Activated T-cell treated with anti-CD3 and anti-CD28 coated beads, Interleukin-2, amount 50 U/mL, for 72 hours (primary cell): Measurements from ENCODE around the gene MST1. TPM values are rescaled to one million over a fixed set of nuclear protein-coding genes. Genes with fewer than 3 reads are reported as not detected.

Experiments used
- ATAC-seq, 2 donors: fragments of 150-1000 bp; cut with Tn5 transposase; replicated peaks in 1 of 2; 2 replicates each; pipeline ENCODE4 v1.10.0; 2021; ENCODE audit warnings: moderate library complexity in 2 of 2, mild to moderate bottlenecking in 1 of 2
- DNase-seq, 2 donors: peaks; one replicate each; pipeline ENCODE4 v3.0.0; 2021 to 2022; ENCODE audit warnings: mixed read lengths in 1 of 2
- H3K27ac Mint-ChIP-seq: one replicate; pipeline ENCODE4 v1.8.0; 2022; ENCODE audit warnings: mild to moderate bottlenecking, moderate library complexity, mixed read lengths
- H3K27me3 Mint-ChIP-seq: one replicate; pipeline ENCODE4 v1.8.0; 2022; ENCODE audit warnings: low read depth, mixed read lengths
- H3K36me3 Mint-ChIP-seq, 2 donors: one replicate each; pipeline ENCODE4 v1.8.0; 2022; ENCODE audit warnings: mixed read lengths in 2 of 2, mild to moderate bottlenecking in 1 of 2; ENCODE audit not compliant: insufficient read depth in 2 of 2
- H3K4me1 Mint-ChIP-seq: one replicate; pipeline ENCODE4 v1.8.0; 2022; ENCODE audit warnings: low read depth, mixed read lengths
- H3K4me3 Mint-ChIP-seq, 2 donors: one replicate each; pipeline ENCODE4 v1.8.0; 2022; ENCODE audit warnings: mild to moderate bottlenecking in 2 of 2, mixed read lengths in 2 of 2, moderate library complexity in 2 of 2
- H3K9me3 Mint-ChIP-seq, 2 donors: one replicate each; pipeline ENCODE4 v1.8.0; 2022; ENCODE audit warnings: mixed read lengths in 2 of 2
- total RNA-seq, 2 donors: library from RNA; stranded (reverse); gene quantifications; one replicate each; pipeline ENCODE4 v1.2.3, GENCODE V29; 2022

The MST1 gene
- total RNA-seq, 2 donors from 2014 or later: 27.9 to 29.8 TPM

- no peak for ATAC-seq
- Mint-ChIP-seq H3K4me1 (no peaks in the 10 kb centered on the region), H3K27ac (no peak overlapping the region), H3K27me3 (no peaks in the 10 kb centered on the region), H3K4me3 (no peak overlapping the region), H3K36me3 (no peaks in the 10 kb centered on the region), H3K9me3 (no peaks in the 10 kb centered on the region)
- no peak for DNase-seq
Measured at GRCh38 chr3:49662021-49662420, 27.3 kb downstream of the MST1 start.

- no peak for DNase-seq
- Mint-ChIP-seq H3K9me3 (no peaks in the 10 kb centered on the region), H3K4me1 (peaks cover 3% of the 10 kb centered on the region), H3K27me3 (no peaks in the 10 kb centered on the region), H3K4me3 (no peak overlapping the region), H3K36me3 (no peaks in the 10 kb centered on the region), H3K27ac (no peak overlapping the region)
- ATAC-seq: no peak
Measured at GRCh38 chr3:49661281-49661680, 28.0 kb downstream of the MST1 start.

GRCh38 chr3:49659756-49660155 lies 29.5 kb downstream of the MST1 start:
- peak in 1 of 2 donors; percentile 13 for ATAC-seq
- no peak for DNase-seq
- no peaks in the 10 kb centered on the region for H3K9me3 Mint-ChIP-seq
- no peaks in the 10 kb centered on the region for H3K27me3 Mint-ChIP-seq
- no peak overlapping the region for H3K27ac Mint-ChIP-seq
- H3K36me3 Mint-ChIP-seq: no peaks in the 10 kb centered on the region
- peaks cover 5% of the 10 kb centered on the region for H3K4me1 Mint-ChIP-seq
- H3K4me3 Mint-ChIP-seq: no peak overlapping the region

- H3K36me3 Mint-ChIP-seq: no peaks in the 10 kb centered on the region
- no peak overlapping the region for H3K27ac Mint-ChIP-seq
- H3K4me1 Mint-ChIP-seq: peaks cover 5% of the 10 kb centered on the region
- ATAC-seq (no peak), DNase-seq (no peak)
- no peak overlapping the region for H3K4me3 Mint-ChIP-seq
- H3K27me3 Mint-ChIP-seq: no peaks in the 10 kb centered on the region
- H3K9me3 Mint-ChIP-seq: no peaks in the 10 kb centered on the region
Measured at GRCh38 chr3:49658711-49659110, 30.6 kb downstream of the MST1 start.

GRCh38 chr3:49657208-49657915 lies 31.9 kb downstream of the MST1 start:
- Mint-ChIP-seq H3K4me3 (no peak overlapping the region), H3K4me1 (peaks cover 5% of the 10 kb centered on the region), H3K9me3 (no peaks in the 10 kb centered on the region), H3K27me3 (no peaks in the 10 kb centered on the region), H3K27ac (no peak overlapping the region), H3K36me3 (no peaks in the 10 kb centered on the region)
- ATAC-seq: no peak
- DNase-seq: no peak

- Mint-ChIP-seq H3K27ac (no peak overlapping the region), H3K27me3 (no peaks in the 10 kb centered on the region), H3K36me3 (no peaks in the 10 kb centered on the region), H3K4me3 (no peak overlapping the region), H3K4me1 (peaks cover 5% of the 10 kb centered on the region), H3K9me3 (no peaks in the 10 kb centered on the region)
- ATAC-seq (no peak), DNase-seq (no peak)
Measured at GRCh38 chr3:49656541-49657112, 32.6 kb downstream of the MST1 start.

GRCh38 chr3:49655731-49656285 lies 33.5 kb downstream of the MST1 start:
- no peaks in the 10 kb centered on the region for H3K9me3 Mint-ChIP-seq
- H3K27ac Mint-ChIP-seq: no peak overlapping the region
- no peaks in the 10 kb centered on the region for H3K36me3 Mint-ChIP-seq
- no peaks in the 10 kb centered on the region for H3K27me3 Mint-ChIP-seq
- no peak for ATAC-seq
- peaks cover 5% of the 10 kb centered on the region for H3K4me1 Mint-ChIP-seq
- no peak overlapping the region for H3K4me3 Mint-ChIP-seq
- no peak for DNase-seq

- no peak for DNase-seq
- H3K27me3 Mint-ChIP-seq: no peaks in the 10 kb centered on the region
- H3K4me3 Mint-ChIP-seq: no peak overlapping the region
- H3K27ac Mint-ChIP-seq: no peak overlapping the region
- no peak for ATAC-seq
- no peaks in the 10 kb centered on the region for H3K9me3 Mint-ChIP-seq
- H3K4me1 Mint-ChIP-seq: peaks cover 5% of the 10 kb centered on the region
- no peaks in the 10 kb centered on the region for H3K36me3 Mint-ChIP-seq
Measured at GRCh38 chr3:49654955-49655556, 34.2 kb downstream of the MST1 start.

GRCh38 chr3:49654176-49654825 lies 35.0 kb downstream of the MST1 start:
- no peak for ATAC-seq
- Mint-ChIP-seq H3K4me3 (no peak overlapping the region), H3K36me3 (no peaks in the 10 kb centered on the region), H3K9me3 (no peaks in the 10 kb centered on the region), H3K27ac (no peak overlapping the region), H3K27me3 (no peaks in the 10 kb centered on the region), H3K4me1 (peaks cover 5% of the 10 kb centered on the region)
- no peak for DNase-seq

GRCh38 chr3:49653621-49654020 lies 35.7 kb downstream of the MST1 start:
- no peaks in the 10 kb centered on the region for H3K9me3 Mint-ChIP-seq
- H3K27ac Mint-ChIP-seq: no peak overlapping the region
- no peak overlapping the region for H3K4me3 Mint-ChIP-seq
- H3K4me1 Mint-ChIP-seq: peaks cover 5% of the 10 kb centered on the region
- no peaks in the 10 kb centered on the region for H3K27me3 Mint-ChIP-seq
- H3K36me3 Mint-ChIP-seq: no peaks in the 10 kb centered on the region
- ATAC-seq: no peak
- no peak for DNase-seq

- Mint-ChIP-seq H3K9me3 (no peaks in the 10 kb centered on the region), H3K27ac (no peak overlapping the region), H3K36me3 (no peaks in the 10 kb centered on the region), H3K4me3 (no peak overlapping the region), H3K27me3 (no peaks in the 10 kb centered on the region), H3K4me1 (peaks cover 5% of the 10 kb centered on the region)
- no peak for ATAC-seq
- no peak for DNase-seq
Measured at GRCh38 chr3:49652903-49653415, 36.3 kb downstream of the MST1 start.

GRCh38 chr3:49652218-49652902 lies 36.9 kb downstream of the MST1 start:
- Mint-ChIP-seq H3K4me3 (no peak overlapping the region), H3K4me1 (peaks cover 5% of the 10 kb centered on the region), H3K36me3 (no peaks in the 10 kb centered on the region), H3K9me3 (no peaks in the 10 kb centered on the region), H3K27ac (no peak overlapping the region), H3K27me3 (no peaks in the 10 kb centered on the region)
- ATAC-seq (no peak), DNase-seq (no peak)
